HCT116 (cell line): Measurements from ENCODE around the gene SLC8A1. TPM values are rescaled to one million over a fixed set of nuclear protein-coding genes. Genes with fewer than 3 reads are reported as not detected.

Experiments
- ATAC-seq: fragments of 200-7000 bp; cut with Tn5 transposase; 2 replicates; pipeline ENCODE4 v1.9.1; 2020; ENCODE audit warnings: mild to moderate bottlenecking, moderate library complexity
- BruUV-seq: library from RNA; stranded (reverse); fragments of 400-500 nt; replicated peaks from 2 replicates; lab custom pipeline; 2021; lab: Mats Ljungman, UMichigan
- CTCF ChIA-PET: fragments of 300-600 bp; sonication (Branson Sonifier 250); formaldehyde crosslinking; loops from one replicate; lab custom pipeline; 2021; ENCODE audit warnings: antibody characterized with exemption; lab: Charles Lee
- POLR2A ChIA-PET: fragments of 300-600, 350-600 bp; sonication (Branson Sonifier 250); formaldehyde crosslinking; loops from one replicate; lab custom pipeline; 2021; ENCODE audit warnings: antibody characterized with exemption; lab: Charles Lee
- RAD21 ChIA-PET, 2 experiments: fragments of 300-600 bp; sonication (Branson Sonifier 250); formaldehyde crosslinking; loops; one replicate each; lab custom pipeline; 2023; ENCODE audit warnings: low total read pairs in 2 of 2; ENCODE audit not compliant: uncharacterized antibody in 2 of 2, unreplicated experiment in 2 of 2, low non-redundant PET in 1 of 2; lab: Charles Lee
- DNase-seq: peaks from one replicate; pipeline ENCODE4 v3.0.0-alpha.2; 2010; ENCODE audit warnings: low read depth, low spot score
- H2AFZ ChIP-seq: fragments of 200-600 bp; shearing (Covaris generic), sonication (generic); 2 replicates; pipeline ENCODE4 v1.6.1; 2017; ENCODE audit warnings: low read depth, mixed run types, mixed read lengths, antibody characterized with exemption, low read length; ENCODE audit not compliant: poor library complexity, severe bottlenecking
- H3K27ac ChIP-seq: 2 replicates; pipeline ENCODE4 v1.5.1; 2012; ENCODE audit warnings: low read depth, low read length
- H3K27me3 ChIP-seq: fragments of 200-600 bp; sonication (generic); 2 replicates; pipeline ENCODE4 v1.6.1; 2016; ENCODE audit warnings: mixed run types, low read length, mixed read lengths; ENCODE audit not compliant: insufficient read depth
- H3K36me3 ChIP-seq, 2 experiments: fragments of 200-500 bp in 1 of 2; fragments of 200-600 bp in 1 of 2; sonication (Bioruptor generic) in 1 of 2; sonication (generic) in 1 of 2; 2 replicates each; pipeline versions ENCODE4 v1.5.1 to v1.6.1; 2014 to 2016; ENCODE audit warnings: low read length in 2 of 2, inconsistent platforms in 1 of 2, mixed read lengths in 1 of 2, mixed run types in 1 of 2; ENCODE audit not compliant: insufficient read depth in 2 of 2, control insufficient read depth in 1 of 2
- H3K4me1 ChIP-seq, 2 experiments: fragments of 200-600 bp in 1 of 2; sonication (generic) in 1 of 2; 2 replicates each; pipeline versions ENCODE4 v1.5.1 to v1.6.1; 2012 to 2017; ENCODE audit warnings: low read length in 2 of 2, inconsistent platforms in 1 of 2, mild to moderate bottlenecking in 1 of 2, mixed read lengths in 1 of 2, mixed run types in 1 of 2, moderate library complexity in 1 of 2; ENCODE audit not compliant: insufficient read depth in 2 of 2, control insufficient read depth in 1 of 2
- H3K4me2 ChIP-seq: fragments of 200-600 bp; sonication (generic); 2 replicates; pipeline ENCODE4 v1.6.1; 2017; ENCODE audit warnings: mixed run types, low read length, mixed read lengths
- H3K4me3 ChIP-seq, 2 experiments: fragments of 200-600 bp in 1 of 2; sonication (generic) in 1 of 2; replicated peaks in 1 of 2; 2 replicates each; pipeline ENCODE4 v1.5.1; 2011 to 2016; ENCODE audit warnings: low read length in 2 of 2, control low read depth in 1 of 2, low read depth in 1 of 2, mild to moderate bottlenecking in 1 of 2, mixed read lengths in 1 of 2, mixed run types in 1 of 2
- H3K79me2 ChIP-seq: fragments of 200-600 bp; sonication (generic); 2 replicates; pipeline ENCODE4 v1.6.1; 2017; ENCODE audit warnings: mild to moderate bottlenecking, mixed run types, low read length, moderate library complexity, mixed read lengths; ENCODE audit not compliant: insufficient read depth
- H3K9ac ChIP-seq: fragments of 200-600 bp; sonication (generic); 2 replicates; pipeline ENCODE4 v1.6.1; 2016; ENCODE audit warnings: low read length, mixed read lengths
- H3K9me2 ChIP-seq: fragments of 200-600 bp; sonication (generic), shearing (Covaris generic); 2 replicates; pipeline ENCODE4 v1.6.1; 2017; ENCODE audit warnings: mixed run types, mild to moderate bottlenecking, moderate library complexity; ENCODE audit not compliant: insufficient read depth
- H3K9me3 ChIP-seq, 2 experiments: fragments of 200-500 bp in 1 of 2; fragments of 200-600 bp in 1 of 2; sonication (Bioruptor generic) in 1 of 2; sonication (generic) in 1 of 2; 2 replicates each; pipeline ENCODE4 v1.6.1; 2014 to 2017; ENCODE audit warnings: low read length in 2 of 2, mixed read lengths in 2 of 2, inconsistent platforms in 1 of 2, low read depth in 1 of 2, mild to moderate bottlenecking in 1 of 2, mixed run types in 1 of 2, moderate library complexity in 1 of 2; ENCODE audit not compliant: control insufficient read depth in 1 of 2, insufficient read depth in 1 of 2
- H4K20me1 ChIP-seq: fragments of 200-600 bp; sonication (generic), shearing (Covaris generic); 2 replicates; pipeline ENCODE4 v1.6.1; 2017; ENCODE audit warnings: mixed run types, mild to moderate bottlenecking, moderate library complexity; ENCODE audit not compliant: insufficient read depth
- ATF3 ChIP-seq: IDR thresholded peaks from 2 replicates; pipeline ENCODE4 v1.6.1; 2012
- CBX3 ChIP-seq: IDR thresholded peaks from 2 replicates; pipeline ENCODE4 v1.6.1; 2012; ENCODE audit warnings: low read depth
- CTCF ChIP-seq, 3 experiments: fragments of 200-600 bp in 1 of 3; sonication (generic) in 1 of 3; IDR thresholded peaks in 2 of 3; conservative IDR thresholded peaks in 1 of 3; 2 replicates each; pipeline ENCODE4 v1.5.1; 2012 to 2017; ENCODE audit warnings: low read depth in 2 of 3, low read length in 2 of 3, antibody characterized with exemption in 1 of 3, borderline replicate concordance in 1 of 3, control low read depth in 1 of 3, mild to moderate bottlenecking in 1 of 3, mixed read lengths in 1 of 3, mixed run types in 1 of 3, moderate library complexity in 1 of 3; ENCODE audit not compliant: insufficient read depth in 1 of 3
- EGR1 ChIP-seq: IDR thresholded peaks from 2 replicates; pipeline ENCODE4 v1.6.1; 2012; ENCODE audit warnings: low read depth
- ELF1 ChIP-seq: IDR thresholded peaks from 2 replicates; pipeline ENCODE4 v1.6.1; 2012; ENCODE audit warnings: low read depth, borderline replicate concordance
- EZH2 ChIP-seq: fragments of 200-600 bp; sonication (generic); IDR thresholded peaks from 2 replicates; pipeline ENCODE4 v1.6.1; 2017; ENCODE audit warnings: antibody characterized with exemption, mixed run types
- EZH2phosphoT487 ChIP-seq: fragments of 200-600 bp; IDR thresholded peaks from 2 replicates; pipeline ENCODE4 v1.6.1; 2018; ENCODE audit warnings: antibody characterized with exemption, borderline replicate concordance
- FOSL1 ChIP-seq: IDR thresholded peaks from 2 replicates; pipeline ENCODE4 v1.6.1; 2012; ENCODE audit warnings: low read depth
- JUND ChIP-seq: IDR thresholded peaks from 2 replicates; pipeline ENCODE4 v1.6.1; 2012
- MAX ChIP-seq: IDR thresholded peaks from 2 replicates; pipeline ENCODE4 v1.6.1; 2012
- POLR2A ChIP-seq: IDR thresholded peaks from 2 replicates; pipeline ENCODE4 v1.7.0; 2011; ENCODE audit warnings: borderline replicate concordance; ENCODE audit not compliant: insufficient read depth, insufficient read length; ENCODE audit errors: extremely low read depth
- POLR2AphosphoS5 ChIP-seq: IDR thresholded peaks from 2 replicates; pipeline ENCODE4 v1.6.1; 2011; ENCODE audit warnings: mild to moderate bottlenecking, low read depth, low read length, moderate library complexity
- REST ChIP-seq: IDR thresholded peaks from 2 replicates; pipeline ENCODE4 v1.6.1; 2012; ENCODE audit warnings: low read depth
- SIN3A ChIP-seq: IDR thresholded peaks from 2 replicates; pipeline ENCODE4 v1.6.1; 2012; ENCODE audit warnings: low read depth
- SRF ChIP-seq: IDR thresholded peaks from 2 replicates; pipeline ENCODE4 v1.6.1; 2012; ENCODE audit warnings: low read depth
- TCF7L2 ChIP-seq: IDR thresholded peaks from 2 replicates; pipeline ENCODE4 v1.7.0; 2011; ENCODE audit warnings: borderline replicate concordance, inconsistent platforms; ENCODE audit not compliant: insufficient read depth, insufficient read length; ENCODE audit errors: extremely low read depth
- YY1 ChIP-seq: IDR thresholded peaks from 2 replicates; pipeline ENCODE4 v1.6.1; 2011; ENCODE audit warnings: low read length, low read depth, moderate library complexity, mild to moderate bottlenecking; ENCODE audit not compliant: insufficient replicate concordance; ENCODE audit errors: extremely low read depth
- ZBTB33 ChIP-seq: IDR thresholded peaks from 2 replicates; pipeline ENCODE4 v1.6.1; 2011; ENCODE audit warnings: mild to moderate bottlenecking, low read length, moderate library complexity; ENCODE audit not compliant: insufficient replicate concordance; ENCODE audit errors: extremely low read depth
- ZFX ChIP-seq: fragments of 450-650 bp; IDR thresholded peaks from 2 replicates; pipeline ENCODE4 v1.6.1; 2017
- ZNF274 ChIP-seq: fragments of 200-500 bp; sonication (Bioruptor generic); IDR thresholded peaks from 2 replicates; pipeline ENCODE4 v1.6.1; 2014; ENCODE audit warnings: mild to moderate bottlenecking, low read depth, low read length, inconsistent platforms
- intact Hi-C: fragments of 100-400 bp; cut with micrococcal nuclease; formaldehyde crosslinking; loops from 2 replicates; pipeline ENCODE4 v1.10.0; 2022
- total RNA-seq: library from RNA; stranded (reverse); gene quantifications from one replicate; pipeline ENCODE4 v1.2.1, GENCODE V29; 2021; ENCODE audit not compliant: unreplicated experiment

Gene SLC8A1
- total RNA-seq, 1 experiment from 2014 or later, result 0.07 TPM

- H2AFZ ChIP-seq, result no peak overlapping the region
- BruUV-seq, result no TSS peak
- peaks cover 16% of the 10 kb centered on the region; the same call in 1 of the 2 replicates for H3K27me3 ChIP-seq
- intact Hi-C loops, result no loop called here
- DNase-seq (no peak), ATAC-seq (no peak)
- H3K27ac ChIP-seq, result no peak overlapping the region
- CTCF ChIA-PET, result no interaction called here
- H3K4me1 ChIP-seq, result no peaks in the 10 kb centered on the region; a peak in 1 of 4 replicates
- H3K9me2 ChIP-seq, result no peaks in the 10 kb centered on the region
- H3K9ac ChIP-seq, result no peak overlapping the region
- H3K36me3 ChIP-seq, result no peaks in the 10 kb centered on the region
- H3K4me3 ChIP-seq, result no peak overlapping the region
- no peaks in the 10 kb centered on the region for H3K79me2 ChIP-seq
- no peaks in the 10 kb centered on the region for H3K9me3 ChIP-seq
- RAD21 ChIA-PET, result no interaction called here
- no peak for TF ChIP-seq CBX3
- TF ChIP-seq ELF1, result no peak
- no peak for TF ChIP-seq CTCF (IDR thresholded peaks at IDR 0.05 in 2 of 3, conservative IDR thresholded peaks at IDR 0.05 in 1 of 3; ENCODE audit: borderline replicate concordance in 1 of 3, insufficient read depth in 1 of 3, low read depth in 2 of 3, low read length in 2 of 3)
- no peak for TF ChIP-seq POLR2A
- TF ChIP-seq TCF7L2, result no peak
- no peak for TF ChIP-seq SRF
- TF ChIP-seq JUND, result no peak
- no peak for TF ChIP-seq SIN3A
- no peak for TF ChIP-seq EGR1
- no peak for TF ChIP-seq YY1
- TF ChIP-seq EZH2, result no peak
- TF ChIP-seq ZFX, result no peak
- no peak for TF ChIP-seq EZH2phosphoT487
- no peak for TF ChIP-seq ZNF274
- TF ChIP-seq ATF3, result no peak
- no peak for TF ChIP-seq FOSL1
- TF ChIP-seq POLR2AphosphoS5, result no peak
- no peak for TF ChIP-seq ZBTB33
- TF ChIP-seq MAX, result no peak
- no peak for TF ChIP-seq REST
- no peaks in the 10 kb centered on the region for H4K20me1 ChIP-seq
- no peak overlapping the region for H3K4me2 ChIP-seq
- POLR2A ChIA-PET, result no interaction called here
Measured at GRCh38 chr2:40165509-40165844, 286.4 kb downstream of the SLC8A1 start.
